HepG2 (cell line): ENCODE data around the gene LCK. TPM values are rescaled to one million over a fixed set of nuclear protein-coding genes. Genes with fewer than 3 reads are reported as not detected.
A peak's percentile ranks its signal among the peaks of the same experiment; 100 is the strongest.

ENCODE experiments used
- DMAP1 ChIP-seq: IDR thresholded peaks from 2 replicates; pipeline ENCODE4 v1.6.1; 2016
- FOSL1 ChIP-seq: sonication (generic); formaldehyde crosslinking; IDR thresholded peaks from 2 replicates; pipeline ENCODE4 v1.9.0; 2021; ENCODE audit warnings: missing genetic modification reagents, borderline replicate concordance
- KDM1A ChIP-seq: IDR thresholded peaks from 2 replicates; pipeline ENCODE4 v1.6.1; 2016; ENCODE audit warnings: missing compliant biosample characterization
- RAD21 ChIP-seq: fragments of 450-650 bp; formaldehyde crosslinking; IDR thresholded peaks from 2 replicates; pipeline ENCODE4 v1.5.0; 2020; ENCODE audit warnings: mild to moderate bottlenecking
- SMARCE1 ChIP-seq: fragments of 450-650 bp; IDR thresholded peaks from 2 replicates; pipeline ENCODE4 v1.6.1; 2017; ENCODE audit warnings: borderline replicate concordance
- ZFP62 ChIP-seq: sonication (generic); formaldehyde crosslinking; IDR thresholded peaks from 2 replicates; pipeline ENCODE4 v1.4.0; 2020; ENCODE audit warnings: missing genetic modification reagents
- ZNF253 ChIP-seq: sonication (generic); formaldehyde crosslinking; IDR thresholded peaks from 2 replicates; pipeline ENCODE4 v1.8.0; 2022; ENCODE audit warnings: mild to moderate bottlenecking, missing genetic modification reagents, borderline replicate concordance
- ZNF569 ChIP-seq: sonication (generic); formaldehyde crosslinking; IDR thresholded peaks from 2 replicates; pipeline ENCODE4 v1.5.0; 2020; ENCODE audit warnings: mild to moderate bottlenecking, missing genetic modification reagents, moderate library complexity, borderline replicate concordance
- ZNF749 ChIP-seq: sonication (generic); formaldehyde crosslinking; IDR thresholded peaks from 2 replicates; pipeline ENCODE4 v1.8.0; 2022; ENCODE audit warnings: mild to moderate bottlenecking, missing genetic modification reagents, moderate library complexity, borderline replicate concordance
- ZNF816 ChIP-seq: sonication (generic); formaldehyde crosslinking; IDR thresholded peaks from 2 replicates; pipeline ENCODE4 v1.8.0; 2022; ENCODE audit warnings: missing genetic modification reagents, mild to moderate bottlenecking, borderline replicate concordance
- ZSCAN12 ChIP-seq: sonication (generic); formaldehyde crosslinking; IDR thresholded peaks from 2 replicates; pipeline ENCODE4 v1.9.0; 2021; ENCODE audit warnings: mild to moderate bottlenecking, missing genetic modification reagents
- polyA plus RNA-seq, 8 experiments: library from polyadenylated mRNA; depleted of rRNA in 3 of 8; stranded (reverse) in 7 of 8; unstranded in 1 of 8; fragments of >200 nt; fragmentation: Illumina TruSeq in 4 of 8; extraction: Trizol in 4 of 8; gene quantifications; 2 replicates each; pipeline versions ENCODE4 v1.2.1 to v1.2.3, GENCODE V29; 2011 to 2016; ENCODE audit warnings: low read depth in 4 of 8, missing spikeins in 1 of 8, mixed read lengths in 1 of 8; ENCODE audit not compliant: insufficient read depth in 1 of 8
- total RNA-seq, 5 experiments: library from RNA; depleted of rRNA; stranded (reverse); fragments of >200 nt; fragmentation: Illumina TruSeq; extraction: Trizol; gene quantifications; 2 replicates each; pipeline ENCODE4 v1.2.3, GENCODE V29; 2016; ENCODE audit warnings: low read depth in 1 of 5
- TF ChIP-seq, protein P1 (sequence below): sonication (generic); formaldehyde crosslinking; IDR thresholded peaks from 2 replicates; pipeline ENCODE4 v1.5.1; 2020; ENCODE audit warnings: mild to moderate bottlenecking, missing genetic modification reagents, moderate library complexity
- TF ChIP-seq, protein P2 (sequence below): IDR thresholded peaks from 2 replicates; pipeline ENCODE4 v1.6.1; 2016; ENCODE audit warnings: low read depth, control low read depth
- TF ChIP-seq, protein P3 (sequence below): fragments of 450-650 bp; IDR thresholded peaks from 2 replicates; pipeline ENCODE4 v1.6.1; 2017; ENCODE audit warnings: mild to moderate bottlenecking
- TF ChIP-seq, protein P4 (sequence below): sonication (generic); formaldehyde crosslinking; IDR thresholded peaks from 2 replicates; pipeline ENCODE4; 2020; ENCODE audit warnings: missing genetic modification reagents, mild to moderate bottlenecking, borderline replicate concordance
- TF ChIP-seq, protein P5 (sequence below): IDR thresholded peaks from 2 replicates; pipeline ENCODE4 v1.4.0; 2020; ENCODE audit warnings: mild to moderate bottlenecking, missing genetic modification reagents

LCK gene
- total and polyA plus RNA-seq, 2 of the 13 experiments (the other 11 are each of a cell fraction or from before 2014, with no cell fraction given), result 0.93 to 1.8 TPM

DNA sequence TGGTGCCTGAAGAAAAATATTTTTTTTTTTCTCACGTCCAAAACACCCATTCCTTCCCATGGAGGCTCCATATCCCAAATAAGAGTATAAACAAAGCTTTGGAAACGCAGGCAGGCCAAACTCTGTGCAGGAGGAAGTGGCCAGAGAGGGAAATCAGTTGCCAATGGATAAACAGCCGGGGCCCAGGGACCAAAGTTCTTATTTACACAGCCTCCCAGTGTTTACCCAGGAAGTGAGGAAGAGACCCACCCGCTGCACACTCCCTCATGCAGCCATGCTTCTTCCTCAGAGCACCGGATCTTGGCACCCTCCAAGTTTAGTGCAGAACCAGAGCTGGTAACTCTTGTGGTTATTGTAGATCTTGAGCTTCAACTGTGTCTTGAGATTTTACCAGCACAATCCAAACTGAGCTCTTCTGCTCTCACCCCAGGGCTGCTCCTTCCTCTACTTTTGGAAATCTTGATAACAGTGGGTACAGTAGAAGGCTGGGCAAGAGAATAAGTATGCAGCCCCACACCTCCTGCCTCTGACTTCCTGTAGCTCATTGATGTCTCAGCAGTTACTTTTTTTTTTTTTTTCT is 70.7 kb downstream of the LCK start (continued):
- TF ChIP-seq, protein P1, sequence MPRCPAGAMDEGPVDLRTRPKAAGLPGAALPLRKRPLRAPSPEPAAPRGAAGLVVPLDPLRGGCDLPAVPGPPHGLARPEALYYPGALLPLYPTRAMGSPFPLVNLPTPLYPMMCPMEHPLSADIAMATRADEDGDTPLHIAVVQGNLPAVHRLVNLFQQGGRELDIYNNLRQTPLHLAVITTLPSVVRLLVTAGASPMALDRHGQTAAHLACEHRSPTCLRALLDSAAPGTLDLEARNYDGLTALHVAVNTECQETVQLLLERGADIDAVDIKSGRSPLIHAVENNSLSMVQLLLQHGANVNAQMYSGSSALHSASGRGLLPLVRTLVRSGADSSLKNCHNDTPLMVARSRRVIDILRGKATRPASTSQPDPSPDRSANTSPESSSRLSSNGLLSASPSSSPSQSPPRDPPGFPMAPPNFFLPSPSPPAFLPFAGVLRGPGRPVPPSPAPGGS (CRISPR knock-in tag), result peak; percentile 67; the same call in 1 of the 2 replicates
- TF ChIP-seq, protein P2, sequence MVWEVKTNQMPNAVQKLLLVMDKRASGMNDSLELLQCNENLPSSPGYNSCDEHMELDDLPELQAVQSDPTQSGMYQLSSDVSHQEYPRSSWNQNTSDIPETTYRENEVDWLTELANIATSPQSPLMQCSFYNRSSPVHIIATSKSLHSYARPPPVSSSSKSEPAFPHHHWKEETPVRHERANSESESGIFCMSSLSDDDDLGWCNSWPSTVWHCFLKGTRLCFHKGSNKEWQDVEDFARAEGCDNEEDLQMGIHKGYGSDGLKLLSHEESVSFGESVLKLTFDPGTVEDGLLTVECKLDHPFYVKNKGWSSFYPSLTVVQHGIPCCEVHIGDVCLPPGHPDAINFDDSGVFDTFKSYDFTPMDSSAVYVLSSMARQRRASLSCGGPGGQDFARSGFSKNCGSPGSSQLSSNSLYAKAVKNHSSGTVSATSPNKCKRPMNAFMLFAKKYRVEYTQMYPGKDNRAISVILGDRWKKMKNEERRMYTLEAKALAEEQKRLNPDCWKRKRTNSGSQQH (CRISPR knock-in tag), result 0 out of 2 replicates have a peak, but pooled peaks have one; percentile 27
- no peak for TF ChIP-seq ZFP62
- TF ChIP-seq, protein P3, sequence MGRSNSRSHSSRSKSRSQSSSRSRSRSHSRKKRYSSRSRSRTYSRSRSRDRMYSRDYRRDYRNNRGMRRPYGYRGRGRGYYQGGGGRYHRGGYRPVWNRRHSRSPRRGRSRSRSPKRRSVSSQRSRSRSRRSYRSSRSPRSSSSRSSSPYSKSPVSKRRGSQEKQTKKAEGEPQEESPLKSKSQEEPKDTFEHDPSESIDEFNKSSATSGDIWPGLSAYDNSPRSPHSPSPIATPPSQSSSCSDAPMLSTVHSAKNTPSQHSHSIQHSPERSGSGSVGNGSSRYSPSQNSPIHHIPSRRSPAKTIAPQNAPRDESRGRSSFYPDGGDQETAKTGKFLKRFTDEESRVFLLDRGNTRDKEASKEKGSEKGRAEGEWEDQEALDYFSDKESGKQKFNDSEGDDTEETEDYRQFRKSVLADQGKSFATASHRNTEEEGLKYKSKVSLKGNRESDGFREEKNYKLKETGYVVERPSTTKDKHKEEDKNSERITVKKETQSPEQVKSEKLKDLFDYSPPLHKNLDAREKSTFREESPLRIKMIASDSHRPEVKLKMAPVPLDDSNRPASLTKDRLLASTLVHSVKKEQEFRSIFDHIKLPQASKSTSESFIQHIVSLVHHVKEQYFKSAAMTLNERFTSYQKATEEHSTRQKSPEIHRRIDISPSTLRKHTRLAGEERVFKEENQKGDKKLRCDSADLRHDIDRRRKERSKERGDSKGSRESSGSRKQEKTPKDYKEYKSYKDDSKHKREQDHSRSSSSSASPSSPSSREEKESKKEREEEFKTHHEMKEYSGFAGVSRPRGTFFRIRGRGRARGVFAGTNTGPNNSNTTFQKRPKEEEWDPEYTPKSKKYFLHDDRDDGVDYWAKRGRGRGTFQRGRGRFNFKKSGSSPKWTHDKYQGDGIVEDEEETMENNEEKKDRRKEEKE, result no peak
- no peak; the same call in 1 of the 2 replicates for TF ChIP-seq ZNF749 (CRISPR knock-in tag)
- TF ChIP-seq ZNF816, result no peak
- TF ChIP-seq SMARCE1, result no peak
- TF ChIP-seq, protein P4, sequence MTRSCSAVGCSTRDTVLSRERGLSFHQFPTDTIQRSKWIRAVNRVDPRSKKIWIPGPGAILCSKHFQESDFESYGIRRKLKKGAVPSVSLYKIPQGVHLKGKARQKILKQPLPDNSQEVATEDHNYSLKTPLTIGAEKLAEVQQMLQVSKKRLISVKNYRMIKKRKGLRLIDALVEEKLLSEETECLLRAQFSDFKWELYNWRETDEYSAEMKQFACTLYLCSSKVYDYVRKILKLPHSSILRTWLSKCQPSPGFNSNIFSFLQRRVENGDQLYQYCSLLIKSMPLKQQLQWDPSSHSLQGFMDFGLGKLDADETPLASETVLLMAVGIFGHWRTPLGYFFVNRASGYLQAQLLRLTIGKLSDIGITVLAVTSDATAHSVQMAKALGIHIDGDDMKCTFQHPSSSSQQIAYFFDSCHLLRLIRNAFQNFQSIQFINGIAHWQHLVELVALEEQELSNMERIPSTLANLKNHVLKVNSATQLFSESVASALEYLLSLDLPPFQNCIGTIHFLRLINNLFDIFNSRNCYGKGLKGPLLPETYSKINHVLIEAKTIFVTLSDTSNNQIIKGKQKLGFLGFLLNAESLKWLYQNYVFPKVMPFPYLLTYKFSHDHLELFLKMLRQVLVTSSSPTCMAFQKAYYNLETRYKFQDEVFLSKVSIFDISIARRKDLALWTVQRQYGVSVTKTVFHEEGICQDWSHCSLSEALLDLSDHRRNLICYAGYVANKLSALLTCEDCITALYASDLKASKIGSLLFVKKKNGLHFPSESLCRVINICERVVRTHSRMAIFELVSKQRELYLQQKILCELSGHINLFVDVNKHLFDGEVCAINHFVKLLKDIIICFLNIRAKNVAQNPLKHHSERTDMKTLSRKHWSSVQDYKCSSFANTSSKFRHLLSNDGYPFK (CRISPR knock-in tag), result no peak
- no peak for TF ChIP-seq ZNF253 (CRISPR knock-in tag)
- TF ChIP-seq FOSL1 (CRISPR knock-in tag), result no peak
- TF ChIP-seq, protein P5, sequence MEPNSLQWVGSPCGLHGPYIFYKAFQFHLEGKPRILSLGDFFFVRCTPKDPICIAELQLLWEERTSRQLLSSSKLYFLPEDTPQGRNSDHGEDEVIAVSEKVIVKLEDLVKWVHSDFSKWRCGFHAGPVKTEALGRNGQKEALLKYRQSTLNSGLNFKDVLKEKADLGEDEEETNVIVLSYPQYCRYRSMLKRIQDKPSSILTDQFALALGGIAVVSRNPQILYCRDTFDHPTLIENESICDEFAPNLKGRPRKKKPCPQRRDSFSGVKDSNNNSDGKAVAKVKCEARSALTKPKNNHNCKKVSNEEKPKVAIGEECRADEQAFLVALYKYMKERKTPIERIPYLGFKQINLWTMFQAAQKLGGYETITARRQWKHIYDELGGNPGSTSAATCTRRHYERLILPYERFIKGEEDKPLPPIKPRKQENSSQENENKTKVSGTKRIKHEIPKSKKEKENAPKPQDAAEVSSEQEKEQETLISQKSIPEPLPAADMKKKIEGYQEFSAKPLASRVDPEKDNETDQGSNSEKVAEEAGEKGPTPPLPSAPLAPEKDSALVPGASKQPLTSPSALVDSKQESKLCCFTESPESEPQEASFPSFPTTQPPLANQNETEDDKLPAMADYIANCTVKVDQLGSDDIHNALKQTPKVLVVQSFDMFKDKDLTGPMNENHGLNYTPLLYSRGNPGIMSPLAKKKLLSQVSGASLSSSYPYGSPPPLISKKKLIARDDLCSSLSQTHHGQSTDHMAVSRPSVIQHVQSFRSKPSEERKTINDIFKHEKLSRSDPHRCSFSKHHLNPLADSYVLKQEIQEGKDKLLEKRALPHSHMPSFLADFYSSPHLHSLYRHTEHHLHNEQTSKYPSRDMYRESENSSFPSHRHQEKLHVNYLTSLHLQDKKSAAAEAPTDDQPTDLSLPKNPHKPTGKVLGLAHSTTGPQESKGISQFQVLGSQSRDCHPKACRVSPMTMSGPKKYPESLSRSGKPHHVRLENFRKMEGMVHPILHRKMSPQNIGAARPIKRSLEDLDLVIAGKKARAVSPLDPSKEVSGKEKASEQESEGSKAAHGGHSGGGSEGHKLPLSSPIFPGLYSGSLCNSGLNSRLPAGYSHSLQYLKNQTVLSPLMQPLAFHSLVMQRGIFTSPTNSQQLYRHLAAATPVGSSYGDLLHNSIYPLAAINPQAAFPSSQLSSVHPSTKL (CRISPR knock-in tag), result peak; percentile 93
- peak; percentile 62; the same call in 1 of the 2 replicates for TF ChIP-seq KDM1A (CRISPR knock-in tag)
- peak; percentile 66; the same call in 1 of the 2 replicates for TF ChIP-seq DMAP1 (CRISPR knock-in tag)
- TF ChIP-seq ZNF569 (CRISPR knock-in tag), result no peak
- no peak for TF ChIP-seq RAD21
- TF ChIP-seq ZSCAN12 (CRISPR knock-in tag), result 0 out of 2 replicates have a peak, but pooled peaks have one; percentile 47
